SK-N-SH (cell line): ENCODE measurements around the gene LXN. TPM values are rescaled to one million over a fixed set of nuclear protein-coding genes. Genes with fewer than 3 reads are reported as not detected.

Experiments used
- CTCF ChIA-PET: fragments of 300-600, 350-600 bp; formaldehyde crosslinking; extraction: SDS; loops from one replicate; lab custom pipeline; 2021; lab: Yijun Ruan, JAX
- POLR2A ChIA-PET: fragments of 350-600 bp; sonication (Branson Sonifier 250); formaldehyde crosslinking; extraction: SDS; loops from one replicate; lab custom pipeline; 2020; ENCODE audit warnings: antibody characterized with exemption, inconsistent platforms; lab: Yijun Ruan, JAX
- DNase-seq: peaks from one replicate; pipeline ENCODE4 v3.0.0; 2012
- H2AFZ ChIP-seq: fragments of 200-600 bp; sonication (generic); 2 replicates; pipeline ENCODE4 v1.8.1; 2016; ENCODE audit warnings: antibody characterized with exemption, mild to moderate bottlenecking, low read depth
- H3F3A ChIP-seq: fragments of 200-600 bp; sonication (generic); replicated peaks from 2 replicates; pipeline ENCODE3; 2016; ENCODE audit warnings: antibody characterized with exemption, mild to moderate bottlenecking; ENCODE audit not compliant: insufficient read depth
- H3K27ac ChIP-seq, 2 experiments: fragments of 200-500 bp in 1 of 2; fragments of 200-600 bp in 1 of 2; sonication (Bioruptor generic) in 1 of 2; sonication (generic), shearing (Covaris generic) in 1 of 2; 2 replicates each; pipeline versions ENCODE4 v1.5.1 to v1.6.1; 2014 to 2016; ENCODE audit warnings: low read depth in 2 of 2, inconsistent platforms in 1 of 2, low read length in 1 of 2, mild to moderate bottlenecking in 1 of 2, mixed read lengths in 1 of 2
- H3K27me3 ChIP-seq: fragments of 200-600 bp; sonication (generic), shearing (Covaris generic); 2 replicates; pipeline ENCODE4 v1.6.1; 2016; ENCODE audit warnings: mixed run types; ENCODE audit not compliant: insufficient read depth
- H3K36me3 ChIP-seq, 2 experiments: fragments of 200-500 bp in 1 of 2; fragments of 200-600 bp in 1 of 2; sonication (Bioruptor generic) in 1 of 2; sonication (generic) in 1 of 2; replicated peaks in 1 of 2; 2 replicates each; pipeline versions ENCODE3 to v1.5.1; 2014 to 2016; ENCODE audit warnings: low read length in 1 of 2, mild to moderate bottlenecking in 1 of 2; ENCODE audit not compliant: insufficient read depth in 2 of 2, control insufficient read depth in 1 of 2
- H3K4me1 ChIP-seq, 2 experiments: fragments of 200-500 bp in 1 of 2; fragments of 200-600 bp in 1 of 2; sonication (Bioruptor generic) in 1 of 2; sonication (generic), shearing (Covaris generic) in 1 of 2; 2 replicates each; pipeline versions ENCODE4 v1.5.1 to v1.6.1; 2014 to 2016; ENCODE audit warnings: low read depth in 1 of 2, low read length in 1 of 2, mixed run types in 1 of 2; ENCODE audit not compliant: insufficient read depth in 2 of 2, control insufficient read depth in 1 of 2
- H3K4me2 ChIP-seq: fragments of 200-600 bp; sonication (generic), shearing (Covaris generic); 2 replicates; pipeline ENCODE4 v1.6.1; 2017; ENCODE audit warnings: mixed run types
- H3K4me3 ChIP-seq, 2 experiments: fragments of 200-500 bp in 1 of 2; fragments of 200-600 bp in 1 of 2; sonication (Bioruptor generic) in 1 of 2; sonication (generic), shearing (Covaris generic) in 1 of 2; 2 replicates each; pipeline versions ENCODE4 v1.5.1 to v1.8.1; 2014 to 2016; ENCODE audit warnings: low read depth in 2 of 2, inconsistent platforms in 1 of 2, low read length in 1 of 2, mild to moderate bottlenecking in 1 of 2, mixed read lengths in 1 of 2, moderate library complexity in 1 of 2
- H3K79me2 ChIP-seq: fragments of 200-600 bp; sonication (generic); 2 replicates; pipeline ENCODE4 v1.8.1; 2017; ENCODE audit warnings: mild to moderate bottlenecking; ENCODE audit not compliant: insufficient read depth
- H3K9ac ChIP-seq: fragments of 200-600 bp; sonication (generic); 2 replicates; pipeline ENCODE4 v1.6.1; 2017; ENCODE audit warnings: mixed run types
- H3K9me2 ChIP-seq: fragments of 200-600 bp; sonication (generic); 2 replicates; pipeline ENCODE4 v1.6.1; 2017; ENCODE audit warnings: mixed run types
- H3K9me3 ChIP-seq: fragments of 200-600 bp; sonication (generic); 2 replicates; pipeline ENCODE4 v1.6.1; 2017; ENCODE audit warnings: mixed run types, mild to moderate bottlenecking, moderate library complexity
- H4K20me1 ChIP-seq: fragments of 200-600 bp; sonication (generic); 2 replicates; pipeline ENCODE4 v1.6.1; 2017; ENCODE audit warnings: mild to moderate bottlenecking, mixed run types; ENCODE audit not compliant: insufficient read depth
- CHD2 ChIP-seq: fragments of 150-350 bp; IDR thresholded peaks from 2 replicates; pipeline ENCODE4 v1.6.1; 2018; ENCODE audit warnings: low read length; ENCODE audit not compliant: partially characterized antibody
- EP300 ChIP-seq, 2 experiments: IDR thresholded peaks; 2 replicates each; pipeline versions ENCODE4 v1.4.0 to v1.6.1; 2012; ENCODE audit warnings: borderline replicate concordance in 1 of 2, low read depth in 1 of 2, low read length in 1 of 2
- EZH2phosphoT487 ChIP-seq: fragments of 200-600 bp; sonication (generic); IDR thresholded peaks from 2 replicates; pipeline ENCODE4 v1.6.1; 2017; ENCODE audit warnings: low read depth, mixed run types, mild to moderate bottlenecking, antibody characterized with exemption, moderate library complexity, borderline replicate concordance
- FOSL2 ChIP-seq: IDR thresholded peaks from 2 replicates; pipeline ENCODE4 v1.4.0; 2012; ENCODE audit warnings: low read depth, mild to moderate bottlenecking, moderate library complexity, borderline replicate concordance
- GABPA ChIP-seq: IDR thresholded peaks from 2 replicates; pipeline ENCODE4 v1.4.0; 2012; ENCODE audit warnings: low read depth, mild to moderate bottlenecking
- JUND ChIP-seq: IDR thresholded peaks from 2 replicates; pipeline ENCODE4 v1.4.0; 2012
- MEF2A ChIP-seq: IDR thresholded peaks from 2 replicates; pipeline ENCODE4 v1.4.0; 2012; ENCODE audit warnings: low read depth, borderline replicate concordance
- RAD21 ChIP-seq: IDR thresholded peaks from 2 replicates; pipeline ENCODE4 v1.6.1; 2012; ENCODE audit warnings: mild to moderate bottlenecking, low read length
- SMC3 ChIP-seq: IDR thresholded peaks from 2 replicates; pipeline ENCODE4 v1.6.1; 2012; ENCODE audit warnings: low read depth, low read length, improper control_type of control experiment
- TEAD4 ChIP-seq: IDR thresholded peaks from 2 replicates; pipeline ENCODE4 v1.4.0; 2012; ENCODE audit warnings: mild to moderate bottlenecking, borderline replicate concordance; ENCODE audit not compliant: insufficient read depth
- WGBS: methylation state at CpG from one replicate; pipeline ENCODE4 v1.1.6; 2017; ENCODE audit warnings: low lambda C conversion rate; 5-methylcytosine and 5-hydroxymethylcytosine counted together
- polyA plus RNA-seq, 3 experiments: library from polyadenylated mRNA; depleted of rRNA; stranded (reverse); fragments of >200 nt; gene quantifications; 2 replicates each; pipeline ENCODE4 v1.2.3, GENCODE V29; 2012
- TF ChIP-seq, protein P1 (sequence below): IDR thresholded peaks from 2 replicates; pipeline ENCODE4 v1.6.1; 2012; ENCODE audit warnings: mild to moderate bottlenecking, low read depth, low read length, moderate library complexity
- TF ChIP-seq, protein P2 (sequence below): IDR thresholded peaks from 2 replicates; pipeline ENCODE4 v1.4.0; 2012; ENCODE audit warnings: low read depth, borderline replicate concordance
- TF ChIP-seq, protein P3 (sequence below): fragments of 200-600 bp; sonication (generic); IDR thresholded peaks from 2 replicates; pipeline ENCODE4 v1.6.1; 2017; ENCODE audit warnings: antibody characterized with exemption, mild to moderate bottlenecking, moderate library complexity
- TF ChIP-seq, protein P4 (sequence below): IDR thresholded peaks from 2 replicates; pipeline ENCODE4; 2012
- TF ChIP-seq, protein P5 (sequence below): IDR thresholded peaks from 2 replicates; pipeline ENCODE4 v1.4.0; 2012; ENCODE audit warnings: low read depth

LXN gene
- polyA plus RNA-seq, 1 of the 3 experiments (the other 2 are of a cell fraction), result not detected

DNA sequence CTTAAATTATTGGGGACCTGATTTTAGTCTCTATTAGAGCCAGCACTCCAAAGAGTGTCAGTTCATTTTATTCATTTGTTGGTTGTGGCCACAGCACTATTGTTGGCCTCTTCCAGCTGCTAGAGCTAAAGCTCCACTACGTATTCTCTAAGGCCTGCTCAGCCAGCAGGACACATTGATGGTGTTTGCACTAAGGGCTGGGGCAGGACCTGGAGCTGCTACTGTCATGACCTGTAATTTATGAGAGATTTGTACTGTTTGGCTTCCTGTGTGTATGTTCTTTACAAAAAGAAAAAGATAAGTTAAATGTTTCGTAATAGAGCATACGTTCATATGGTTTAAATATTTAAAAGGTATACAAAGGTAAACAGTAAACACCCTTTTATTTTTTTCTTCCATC, 20.0 kb downstream of the LXN start:
- CTCF ChIA-PET, result interaction anchor here (3.4 kb wide), 1 partner anchor 8 kb away, joined by 26 read pairs; the partner anchor contains the start of gene GFM1
- POLR2A ChIA-PET, result no interaction called here

DNA sequence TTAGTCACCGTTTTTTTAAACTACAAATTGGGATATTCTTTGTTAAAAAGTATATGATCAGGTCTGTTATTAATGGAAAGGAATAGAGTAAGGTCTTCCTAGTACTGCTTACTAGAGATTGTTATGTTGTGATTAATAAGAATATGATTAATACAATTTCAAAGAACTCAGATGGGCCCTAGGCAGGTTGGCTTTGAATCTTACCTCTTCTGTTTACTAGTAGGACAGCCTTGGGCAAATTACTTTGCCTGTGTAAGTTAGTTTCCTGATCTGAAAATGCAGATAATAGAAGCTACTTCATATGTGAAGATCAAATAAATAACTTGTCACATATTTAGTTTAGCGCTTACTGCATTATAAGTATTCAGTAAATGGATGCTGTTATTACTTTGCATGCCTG, 21.3 kb downstream of the LXN start:
- Histone ChIP-seq H3K9ac (no peak overlapping the region), H3K4me3 (no peak overlapping the region), H2AFZ (no peak overlapping the region), H4K20me1 (no peaks in the 10 kb centered on the region), H3K36me3 (peaks cover 75 to 81% of the 10 kb centered on the region in 2 experiments), H3K9me3 (no peaks in the 10 kb centered on the region), H3K4me2 (no peak overlapping the region), H3K9me2 (no peaks in the 10 kb centered on the region), H3K27me3 (no peaks in the 10 kb centered on the region), H3K4me1 (peaks cover 2% of the 10 kb centered on the region in 2 experiments; a peak in 2 of 4 replicates), H3K27ac (no peak overlapping the region), H3F3A (peaks cover 9% of the 10 kb centered on the region), H3K79me2 (peaks cover 35% of the 10 kb centered on the region)
- POLR2A ChIA-PET, result no interaction called here
- CTCF ChIA-PET, result interaction anchor here (3.2 kb wide), 1 partner anchor 9 kb away, joined by 9 read pairs; no protein-coding TSS in a partner anchor
- TF ChIP-seq, protein P1, sequence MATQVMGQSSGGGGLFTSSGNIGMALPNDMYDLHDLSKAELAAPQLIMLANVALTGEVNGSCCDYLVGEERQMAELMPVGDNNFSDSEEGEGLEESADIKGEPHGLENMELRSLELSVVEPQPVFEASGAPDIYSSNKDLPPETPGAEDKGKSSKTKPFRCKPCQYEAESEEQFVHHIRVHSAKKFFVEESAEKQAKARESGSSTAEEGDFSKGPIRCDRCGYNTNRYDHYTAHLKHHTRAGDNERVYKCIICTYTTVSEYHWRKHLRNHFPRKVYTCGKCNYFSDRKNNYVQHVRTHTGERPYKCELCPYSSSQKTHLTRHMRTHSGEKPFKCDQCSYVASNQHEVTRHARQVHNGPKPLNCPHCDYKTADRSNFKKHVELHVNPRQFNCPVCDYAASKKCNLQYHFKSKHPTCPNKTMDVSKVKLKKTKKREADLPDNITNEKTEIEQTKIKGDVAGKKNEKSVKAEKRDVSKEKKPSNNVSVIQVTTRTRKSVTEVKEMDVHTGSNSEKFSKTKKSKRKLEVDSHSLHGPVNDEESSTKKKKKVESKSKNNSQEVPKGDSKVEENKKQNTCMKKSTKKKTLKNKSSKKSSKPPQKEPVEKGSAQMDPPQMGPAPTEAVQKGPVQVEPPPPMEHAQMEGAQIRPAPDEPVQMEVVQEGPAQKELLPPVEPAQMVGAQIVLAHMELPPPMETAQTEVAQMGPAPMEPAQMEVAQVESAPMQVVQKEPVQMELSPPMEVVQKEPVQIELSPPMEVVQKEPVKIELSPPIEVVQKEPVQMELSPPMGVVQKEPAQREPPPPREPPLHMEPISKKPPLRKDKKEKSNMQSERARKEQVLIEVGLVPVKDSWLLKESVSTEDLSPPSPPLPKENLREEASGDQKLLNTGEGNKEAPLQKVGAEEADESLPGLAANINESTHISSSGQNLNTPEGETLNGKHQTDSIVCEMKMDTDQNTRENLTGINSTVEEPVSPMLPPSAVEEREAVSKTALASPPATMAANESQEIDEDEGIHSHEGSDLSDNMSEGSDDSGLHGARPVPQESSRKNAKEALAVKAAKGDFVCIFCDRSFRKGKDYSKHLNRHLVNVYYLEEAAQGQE, result no peak
- TF ChIP-seq, protein P2, sequence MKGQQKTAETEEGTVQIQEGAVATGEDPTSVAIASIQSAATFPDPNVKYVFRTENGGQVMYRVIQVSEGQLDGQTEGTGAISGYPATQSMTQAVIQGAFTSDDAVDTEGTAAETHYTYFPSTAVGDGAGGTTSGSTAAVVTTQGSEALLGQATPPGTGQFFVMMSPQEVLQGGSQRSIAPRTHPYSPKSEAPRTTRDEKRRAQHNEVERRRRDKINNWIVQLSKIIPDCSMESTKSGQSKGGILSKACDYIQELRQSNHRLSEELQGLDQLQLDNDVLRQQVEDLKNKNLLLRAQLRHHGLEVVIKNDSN, result no peak
- TF ChIP-seq, protein P3, sequence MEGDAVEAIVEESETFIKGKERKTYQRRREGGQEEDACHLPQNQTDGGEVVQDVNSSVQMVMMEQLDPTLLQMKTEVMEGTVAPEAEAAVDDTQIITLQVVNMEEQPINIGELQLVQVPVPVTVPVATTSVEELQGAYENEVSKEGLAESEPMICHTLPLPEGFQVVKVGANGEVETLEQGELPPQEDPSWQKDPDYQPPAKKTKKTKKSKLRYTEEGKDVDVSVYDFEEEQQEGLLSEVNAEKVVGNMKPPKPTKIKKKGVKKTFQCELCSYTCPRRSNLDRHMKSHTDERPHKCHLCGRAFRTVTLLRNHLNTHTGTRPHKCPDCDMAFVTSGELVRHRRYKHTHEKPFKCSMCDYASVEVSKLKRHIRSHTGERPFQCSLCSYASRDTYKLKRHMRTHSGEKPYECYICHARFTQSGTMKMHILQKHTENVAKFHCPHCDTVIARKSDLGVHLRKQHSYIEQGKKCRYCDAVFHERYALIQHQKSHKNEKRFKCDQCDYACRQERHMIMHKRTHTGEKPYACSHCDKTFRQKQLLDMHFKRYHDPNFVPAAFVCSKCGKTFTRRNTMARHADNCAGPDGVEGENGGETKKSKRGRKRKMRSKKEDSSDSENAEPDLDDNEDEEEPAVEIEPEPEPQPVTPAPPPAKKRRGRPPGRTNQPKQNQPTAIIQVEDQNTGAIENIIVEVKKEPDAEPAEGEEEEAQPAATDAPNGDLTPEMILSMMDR, result no peak
- TF ChIP-seq JUND (no peak), TEAD4 (no peak), FOSL2 (no peak), CHD2 (no peak), EZH2phosphoT487 (no peak)
- TF ChIP-seq, protein P4, sequence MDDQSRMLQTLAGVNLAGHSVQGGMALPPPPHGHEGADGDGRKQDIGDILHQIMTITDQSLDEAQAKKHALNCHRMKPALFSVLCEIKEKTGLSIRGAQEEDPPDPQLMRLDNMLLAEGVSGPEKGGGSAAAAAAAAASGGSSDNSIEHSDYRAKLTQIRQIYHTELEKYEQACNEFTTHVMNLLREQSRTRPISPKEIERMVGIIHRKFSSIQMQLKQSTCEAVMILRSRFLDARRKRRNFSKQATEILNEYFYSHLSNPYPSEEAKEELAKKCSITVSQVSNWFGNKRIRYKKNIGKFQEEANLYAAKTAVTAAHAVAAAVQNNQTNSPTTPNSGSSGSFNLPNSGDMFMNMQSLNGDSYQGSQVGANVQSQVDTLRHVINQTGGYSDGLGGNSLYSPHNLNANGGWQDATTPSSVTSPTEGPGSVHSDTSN, result no peak
- no peak for DNase-seq
- 95% methylated on average over 2 of the region's 2 CpGs for WGBS

More for the DNA sequence above, 20.0 kb downstream of the LXN start:
- H3K36me3 ChIP-seq, result peaks cover 72 to 77% of the 10 kb centered on the region in 2 experiments
- DNase-seq, result no peak
- H3K27me3 ChIP-seq, result no peaks in the 10 kb centered on the region
- TF ChIP-seq CHD2 (no peak), MEF2A (no peak), EP300 (IDR thresholded peaks at IDR 0.05; ENCODE audit: borderline replicate concordance in 1 of 2, low read depth in 1 of 2, low read length in 1 of 2) (no peak), SMC3 (no peak), TEAD4 (no peak), RAD21 (no peak), GABPA (no peak), FOSL2 (no peak)
- TF ChIP-seq, protein P5, sequence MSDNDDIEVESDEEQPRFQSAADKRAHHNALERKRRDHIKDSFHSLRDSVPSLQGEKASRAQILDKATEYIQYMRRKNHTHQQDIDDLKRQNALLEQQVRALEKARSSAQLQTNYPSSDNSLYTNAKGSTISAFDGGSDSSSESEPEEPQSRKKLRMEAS, result no peak
- peaks cover 9% of the 10 kb centered on the region for H3F3A ChIP-seq
- H2AFZ ChIP-seq, result no peak overlapping the region
- H3K4me2 ChIP-seq, result no peak overlapping the region
- no peak overlapping the region for H3K27ac ChIP-seq
- H3K4me3 ChIP-seq, result no peak overlapping the region
- H3K79me2 ChIP-seq, result peaks cover 22% of the 10 kb centered on the region; the same call in 1 of the 2 replicates
- no peaks in the 10 kb centered on the region for H3K9me3 ChIP-seq
- no peak overlapping the region for H3K9ac ChIP-seq
- H4K20me1 ChIP-seq, result no peaks in the 10 kb centered on the region
- H3K9me2 ChIP-seq, result no peaks in the 10 kb centered on the region
- H3K4me1 ChIP-seq, result no peaks in the 10 kb centered on the region
- WGBS, result 94% methylated on average over 3 of the region's 3 CpGs
